Activated T-cell treated with anti-CD3 and anti-CD28 coated beads, Interleukin-2, amount 50 U/mL, for 72 hours (primary cell): ENCODE measurements around the gene CFAP46. TPM values are rescaled to one million over a fixed set of nuclear protein-coding genes. Genes with fewer than 3 reads are reported as not detected.
"Not testable (repeated sequence)": the region's sequence is repeated elsewhere in the genome, so short reads cannot be mapped to it uniquely, and the experiment has no call there.

Source experiments
- ATAC-seq, 2 donors: fragments of 150-1000 bp; cut with Tn5 transposase; replicated peaks in 1 of 2; 2 replicates each; pipeline ENCODE4 v1.10.0; 2021; ENCODE audit warnings: moderate library complexity in 2 of 2, mild to moderate bottlenecking in 1 of 2
- DNase-seq, 2 donors: peaks; one replicate each; pipeline ENCODE4 v3.0.0; 2021 to 2022; ENCODE audit warnings: mixed read lengths in 1 of 2
- H3K27ac Mint-ChIP-seq: one replicate; pipeline ENCODE4 v1.8.0; 2022; ENCODE audit warnings: mild to moderate bottlenecking, moderate library complexity, mixed read lengths
- H3K27me3 Mint-ChIP-seq: one replicate; pipeline ENCODE4 v1.8.0; 2022; ENCODE audit warnings: low read depth, mixed read lengths
- H3K36me3 Mint-ChIP-seq, 2 donors: one replicate each; pipeline ENCODE4 v1.8.0; 2022; ENCODE audit warnings: mixed read lengths in 2 of 2, mild to moderate bottlenecking in 1 of 2; ENCODE audit not compliant: insufficient read depth in 2 of 2
- H3K4me1 Mint-ChIP-seq: one replicate; pipeline ENCODE4 v1.8.0; 2022; ENCODE audit warnings: low read depth, mixed read lengths
- H3K4me3 Mint-ChIP-seq, 2 donors: one replicate each; pipeline ENCODE4 v1.8.0; 2022; ENCODE audit warnings: mild to moderate bottlenecking in 2 of 2, mixed read lengths in 2 of 2, moderate library complexity in 2 of 2
- H3K9me3 Mint-ChIP-seq, 2 donors: one replicate each; pipeline ENCODE4 v1.8.0; 2022; ENCODE audit warnings: mixed read lengths in 2 of 2
- total RNA-seq, 2 donors: library from RNA; stranded (reverse); gene quantifications; one replicate each; pipeline ENCODE4 v1.2.3, GENCODE V29; 2022

The CFAP46 gene
- total RNA-seq, 2 donors from 2014 or later = 0.16 to 0.26 TPM

- Mint-ChIP-seq H3K27me3 (peaks cover 11% of the 10 kb centered on the region), H3K27ac (no peak overlapping the region), H3K9me3 (no peaks in the 10 kb centered on the region), H3K4me3 (no peak overlapping the region), H3K4me1 (no peaks in the 10 kb centered on the region), H3K36me3 (no peaks in the 10 kb centered on the region)
- DNase-seq = no peak
- no peak for ATAC-seq
Observed at GRCh38 chr10:132974886-132975830, 32.8 kb upstream of the CFAP46 start.

GRCh38 chr10:132974249-132974796, 32.0 kb upstream of the CFAP46 start:
- Mint-ChIP-seq H3K27me3 (peaks cover 15% of the 10 kb centered on the region), H3K4me3 (no peak overlapping the region), H3K9me3 (no peaks in the 10 kb centered on the region), H3K4me1 (no peaks in the 10 kb centered on the region), H3K36me3 (no peaks in the 10 kb centered on the region), H3K27ac (no peak overlapping the region)
- ATAC-seq (no peak), DNase-seq (no peak)

GRCh38 chr10:132973903-132974241, 31.5 kb upstream of the CFAP46 start:
- DNase-seq = no peak
- no peaks in the 10 kb centered on the region for H3K9me3 Mint-ChIP-seq
- no peak for ATAC-seq
- H3K27ac Mint-ChIP-seq = no peak overlapping the region
- H3K4me3 Mint-ChIP-seq = no peak overlapping the region
- peaks cover 15% of the 10 kb centered on the region for H3K27me3 Mint-ChIP-seq
- no peaks in the 10 kb centered on the region for H3K36me3 Mint-ChIP-seq
- H3K4me1 Mint-ChIP-seq = no peaks in the 10 kb centered on the region

- Mint-ChIP-seq H3K27me3 (peaks cover 20% of the 10 kb centered on the region), H3K4me3 (no peak overlapping the region), H3K9me3 (no peaks in the 10 kb centered on the region), H3K36me3 (no peaks in the 10 kb centered on the region), H3K27ac (no peak overlapping the region), H3K4me1 (no peaks in the 10 kb centered on the region)
- no peak for ATAC-seq
- no peak for DNase-seq
Observed at GRCh38 chr10:132972986-132973902, 30.9 kb upstream of the CFAP46 start.

GRCh38 chr10:132972149-132972985, 30.0 kb upstream of the CFAP46 start:
- no peak for ATAC-seq
- no peaks in the 10 kb centered on the region for H3K4me1 Mint-ChIP-seq
- DNase-seq = no peak
- no peak overlapping the region for H3K4me3 Mint-ChIP-seq
- H3K36me3 Mint-ChIP-seq = no peaks in the 10 kb centered on the region
- peaks cover 22% of the 10 kb centered on the region for H3K27me3 Mint-ChIP-seq
- no peaks in the 10 kb centered on the region for H3K9me3 Mint-ChIP-seq
- H3K27ac Mint-ChIP-seq = no peak overlapping the region

- no peak overlapping the region for H3K27ac Mint-ChIP-seq
- H3K9me3 Mint-ChIP-seq = no peaks in the 10 kb centered on the region
Observed at GRCh38 chr10:132971448-132972148, 29.2 kb upstream of the CFAP46 start.

GRCh38 chr10:132970641-132971438, 28.5 kb upstream of the CFAP46 start:
- no peak overlapping the region for H3K4me3 Mint-ChIP-seq
- no peaks in the 10 kb centered on the region for H3K9me3 Mint-ChIP-seq
- H3K4me1 Mint-ChIP-seq = no peaks in the 10 kb centered on the region
- ATAC-seq (no peak), DNase-seq (no peak)
- H3K27me3 Mint-ChIP-seq = peaks cover 27% of the 10 kb centered on the region
- H3K27ac Mint-ChIP-seq = no peak overlapping the region
- H3K36me3 Mint-ChIP-seq = no peaks in the 10 kb centered on the region

More at GRCh38 chr10:132971448-132972148, 29.2 kb upstream of the CFAP46 start:
- H3K27me3 Mint-ChIP-seq = peaks cover 22% of the 10 kb centered on the region
- DNase-seq (no peak), ATAC-seq (no peak)
- no peaks in the 10 kb centered on the region for H3K4me1 Mint-ChIP-seq
- no peaks in the 10 kb centered on the region for H3K36me3 Mint-ChIP-seq
- no peak overlapping the region for H3K4me3 Mint-ChIP-seq

- DNase-seq = no peak
- Mint-ChIP-seq H3K4me1 (peaks cover 15% of the 10 kb centered on the region), H3K36me3 (peaks cover 4% of the 10 kb centered on the region in 2 donors), H3K9me3 (peaks cover 0 to 1% of the 10 kb centered on the region in 2 donors), H3K4me3 (no peak overlapping the region), H3K27me3 (peaks cover 51% of the 10 kb centered on the region), H3K27ac (no peak overlapping the region)
- ATAC-seq = no peak
Observed at GRCh38 chr10:132967540-132967939, 25.2 kb upstream of the CFAP46 start.

- H3K36me3 Mint-ChIP-seq = peaks cover 4% of the 10 kb centered on the region in 2 donors
- peaks cover 24% of the 10 kb centered on the region for H3K4me1 Mint-ChIP-seq
- DNase-seq = no peak
- ATAC-seq = no peak
- peaks cover 0 to 1% of the 10 kb centered on the region in 2 donors for H3K9me3 Mint-ChIP-seq
- H3K4me3 Mint-ChIP-seq = peak overlapping the region in 1 of 2 donors; percentile 15
- no peak overlapping the region for H3K27ac Mint-ChIP-seq
- peaks cover 51% of the 10 kb centered on the region for H3K27me3 Mint-ChIP-seq
Observed at GRCh38 chr10:132965411-132966057, 23.2 kb upstream of the CFAP46 start.

GRCh38 chr10:132964707-132965410, 22.5 kb upstream of the CFAP46 start:
- peak; percentile 30 to 69 for DNase-seq
- Mint-ChIP-seq H3K4me1 (peaks cover 24% of the 10 kb centered on the region), H3K4me3 (peak overlapping the region; percentile 39 to 77), H3K27me3 (peaks cover 44% of the 10 kb centered on the region)
- H3K36me3 Mint-ChIP-seq, H3K9me3 Mint-ChIP-seq, H3K27ac Mint-ChIP-seq: not testable (repeated sequence)
- peak; percentile 20 to 47 for ATAC-seq
